CD4-positive, alpha-beta T cell treated with Interleukin-4 for 1 hour (primary cell): ENCODE data around the gene LMO1.

Experiments
- DNase-seq, 2 donors: peaks; one replicate each; pipeline ENCODE4 v3.0.0-alpha.2; 2020 to 2022

The LMO1 gene

DNA sequence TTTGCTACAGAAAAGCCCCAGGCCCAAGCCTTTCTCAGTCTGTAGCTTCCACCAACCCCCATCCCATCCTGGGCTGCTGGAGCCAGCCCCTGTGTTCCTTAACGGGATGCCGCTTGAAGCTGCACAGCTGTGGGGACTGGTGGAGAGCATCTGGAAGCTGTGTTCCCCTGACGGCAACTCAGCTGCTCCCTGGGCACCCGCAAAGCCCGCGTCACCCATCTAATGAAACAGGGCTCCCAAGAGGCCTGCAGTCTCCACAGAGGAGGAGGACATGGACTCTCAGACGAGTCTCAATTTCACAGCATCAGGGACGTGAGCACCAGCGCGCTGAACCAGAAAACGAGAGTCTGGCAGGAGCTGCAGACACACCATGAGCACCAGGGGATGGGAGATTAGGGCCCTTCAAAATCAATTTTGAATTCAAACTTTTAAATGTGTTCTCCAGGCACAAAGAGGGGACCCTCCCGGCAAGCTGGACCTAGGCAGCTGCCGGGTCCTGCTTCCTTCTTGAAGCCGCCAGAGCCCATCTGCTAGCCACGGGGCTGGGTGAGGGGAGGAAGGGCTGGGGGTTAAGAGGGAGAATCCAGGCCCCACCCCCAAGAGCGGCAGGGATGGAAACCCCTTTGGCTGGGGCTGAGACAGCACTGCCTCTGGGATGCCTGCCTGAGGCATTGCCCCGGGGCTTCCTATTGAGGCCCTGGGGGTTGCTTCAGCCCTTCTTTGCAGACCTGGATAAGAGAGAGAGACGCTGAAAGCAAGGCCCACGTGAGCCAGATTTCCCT, 21.0 kb downstream of the LMO1 start:
- DNase-seq, result no peak

DNA sequence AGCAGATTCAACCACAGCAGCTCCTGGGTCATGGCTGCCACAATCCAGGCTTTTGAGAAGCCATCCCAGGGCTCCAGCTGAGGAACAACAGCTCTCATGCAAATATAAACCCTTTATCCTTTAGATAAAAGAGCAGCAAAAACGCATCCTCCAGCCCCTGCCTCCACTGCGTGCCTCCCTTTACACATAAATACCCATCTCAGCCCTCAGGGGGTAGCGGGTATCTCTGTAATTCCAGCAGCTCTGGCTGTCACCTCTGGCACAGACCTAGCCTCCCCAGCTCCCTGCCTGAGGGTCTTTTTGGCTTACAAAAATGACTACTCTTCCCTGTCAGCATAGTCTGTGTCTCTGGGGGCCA, 21.6 kb downstream of the LMO1 start:
- no peak for DNase-seq

DNA sequence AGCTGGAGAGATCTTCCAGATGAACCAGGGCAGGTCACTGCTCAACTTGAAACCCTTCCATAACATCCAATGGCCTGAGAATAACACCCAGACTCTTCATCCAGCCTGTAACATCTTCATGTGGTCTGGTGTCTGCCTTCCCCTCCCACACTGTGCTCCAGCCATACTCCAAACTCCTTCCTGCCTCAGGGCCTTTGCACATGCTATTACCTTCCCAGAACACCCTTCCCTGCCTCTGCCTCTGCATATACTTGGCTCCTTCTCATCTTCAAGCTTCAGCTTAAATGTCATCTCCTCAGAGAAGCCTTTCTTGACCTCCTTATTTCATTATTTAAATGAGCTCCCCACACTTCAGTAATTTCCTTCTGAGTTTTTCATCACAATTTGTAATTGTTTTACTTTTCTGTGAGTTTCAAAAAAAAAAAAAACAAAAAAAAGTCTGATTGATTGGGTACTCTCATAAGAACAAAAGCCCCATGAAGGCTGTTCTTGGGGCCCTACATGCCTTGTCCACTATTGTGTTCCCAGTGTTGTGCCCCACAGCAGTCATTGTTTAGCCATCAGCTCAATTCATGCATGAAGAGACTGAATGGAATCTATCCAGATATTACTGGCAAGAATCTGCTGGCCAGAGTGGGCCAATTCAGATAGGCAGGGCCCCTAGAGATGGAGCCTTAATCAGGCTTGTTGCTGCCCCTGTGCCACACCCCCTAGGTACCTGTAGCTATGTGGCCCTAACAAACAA, 22.1 kb downstream of the LMO1 start:
- no peak for DNase-seq

GRCh38 chr11:8239536-8240228, 24.0 kb downstream of the LMO1 start:
- DNase-seq, result no peak

DNA sequence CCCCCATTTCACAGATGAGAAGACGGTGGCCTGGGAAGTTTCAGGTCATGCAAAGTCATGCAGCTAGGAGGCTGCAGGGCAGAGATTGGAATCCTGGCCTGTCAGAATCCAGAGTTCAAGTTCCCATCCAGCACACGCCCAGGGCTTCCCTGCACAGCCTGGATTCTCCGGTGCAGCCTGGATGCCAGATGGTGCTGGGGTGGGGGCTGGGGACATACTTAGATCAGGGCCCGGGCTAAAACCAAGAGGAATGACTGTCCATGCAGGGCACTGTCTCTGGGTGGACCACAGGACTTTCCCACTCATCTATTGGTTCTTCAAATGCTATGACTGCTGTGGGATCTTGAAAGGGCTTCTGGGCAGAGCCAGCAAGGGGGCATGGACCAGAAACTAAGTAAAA, 24.6 kb downstream of the LMO1 start:
- no peak for DNase-seq

DNA sequence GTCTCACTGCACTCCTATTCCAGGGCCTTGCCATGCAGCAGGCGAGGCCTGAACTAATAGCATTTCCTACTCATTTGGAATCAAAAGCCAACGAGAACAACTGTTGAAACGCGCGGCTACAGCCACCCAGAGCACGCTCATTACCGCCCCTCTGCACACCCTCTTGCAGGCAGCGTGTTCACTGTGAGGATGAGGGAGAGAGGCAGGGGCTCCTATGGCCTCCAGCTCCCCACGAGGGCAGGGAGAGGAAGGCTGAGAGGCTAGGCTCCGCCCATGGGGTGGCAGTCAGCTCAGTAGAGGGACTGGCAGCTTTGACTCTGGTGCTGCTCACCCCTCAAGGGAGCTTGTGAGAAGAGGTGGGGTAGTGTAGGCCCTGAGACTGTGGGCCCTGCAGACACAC, 26.2 kb downstream of the LMO1 start:
- no peak for DNase-seq

- no peak for DNase-seq
Observed at GRCh38 chr11:8235925-8236324, 27.8 kb downstream of the LMO1 start.

DNA sequence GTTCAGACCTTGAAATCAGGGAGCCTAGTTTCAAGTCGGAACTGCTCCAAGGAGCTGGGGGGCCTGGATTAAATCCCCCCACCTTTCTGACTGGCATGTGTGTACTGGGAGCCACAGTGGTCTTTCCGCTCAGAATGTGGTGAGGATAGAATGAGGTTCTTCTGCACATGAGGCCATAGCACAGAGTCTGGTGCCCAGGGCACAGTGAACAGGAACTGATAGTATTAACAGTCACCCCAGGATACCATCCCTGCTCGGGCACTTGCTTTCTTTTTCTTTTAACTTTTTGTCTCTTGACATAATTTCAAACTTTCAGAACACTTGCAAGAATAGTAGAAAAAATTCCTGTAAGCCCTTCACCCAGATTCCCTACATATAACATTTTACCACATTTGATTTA, 28.8 kb downstream of the LMO1 start:
- no peak for DNase-seq

- no peak for DNase-seq
Observed at GRCh38 chr11:8234425-8234821, 29.3 kb downstream of the LMO1 start.

GRCh38 chr11:8233691-8234424, 29.8 kb downstream of the LMO1 start:
- no peak for DNase-seq

GRCh38 chr11:8232849-8233606, 30.6 kb downstream of the LMO1 start:
- no peak for DNase-seq

DNA sequence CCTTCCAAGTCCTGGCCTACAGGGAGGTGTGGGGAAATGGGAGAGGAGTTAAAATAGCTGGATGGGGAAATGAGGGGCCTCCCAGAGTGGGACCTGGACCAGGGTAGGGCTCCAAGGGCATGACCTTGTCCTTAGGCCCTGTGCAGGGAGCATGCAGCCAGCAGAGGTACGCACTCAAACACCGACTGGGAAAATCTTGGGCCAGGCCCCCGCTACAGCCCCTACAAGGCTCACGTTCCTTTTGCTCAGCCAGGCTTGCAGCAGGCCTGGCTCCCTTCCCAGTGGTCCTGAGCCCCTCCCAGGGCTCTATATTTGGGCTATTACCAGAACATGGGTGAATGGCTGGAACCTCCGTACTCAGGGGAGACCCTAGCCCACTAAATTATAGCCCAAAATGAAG, 31.3 kb downstream of the LMO1 start:
- no peak for DNase-seq

- DNase-seq, result no peak
Observed at GRCh38 chr11:8231979-8232378, 31.7 kb downstream of the LMO1 start.

DNA sequence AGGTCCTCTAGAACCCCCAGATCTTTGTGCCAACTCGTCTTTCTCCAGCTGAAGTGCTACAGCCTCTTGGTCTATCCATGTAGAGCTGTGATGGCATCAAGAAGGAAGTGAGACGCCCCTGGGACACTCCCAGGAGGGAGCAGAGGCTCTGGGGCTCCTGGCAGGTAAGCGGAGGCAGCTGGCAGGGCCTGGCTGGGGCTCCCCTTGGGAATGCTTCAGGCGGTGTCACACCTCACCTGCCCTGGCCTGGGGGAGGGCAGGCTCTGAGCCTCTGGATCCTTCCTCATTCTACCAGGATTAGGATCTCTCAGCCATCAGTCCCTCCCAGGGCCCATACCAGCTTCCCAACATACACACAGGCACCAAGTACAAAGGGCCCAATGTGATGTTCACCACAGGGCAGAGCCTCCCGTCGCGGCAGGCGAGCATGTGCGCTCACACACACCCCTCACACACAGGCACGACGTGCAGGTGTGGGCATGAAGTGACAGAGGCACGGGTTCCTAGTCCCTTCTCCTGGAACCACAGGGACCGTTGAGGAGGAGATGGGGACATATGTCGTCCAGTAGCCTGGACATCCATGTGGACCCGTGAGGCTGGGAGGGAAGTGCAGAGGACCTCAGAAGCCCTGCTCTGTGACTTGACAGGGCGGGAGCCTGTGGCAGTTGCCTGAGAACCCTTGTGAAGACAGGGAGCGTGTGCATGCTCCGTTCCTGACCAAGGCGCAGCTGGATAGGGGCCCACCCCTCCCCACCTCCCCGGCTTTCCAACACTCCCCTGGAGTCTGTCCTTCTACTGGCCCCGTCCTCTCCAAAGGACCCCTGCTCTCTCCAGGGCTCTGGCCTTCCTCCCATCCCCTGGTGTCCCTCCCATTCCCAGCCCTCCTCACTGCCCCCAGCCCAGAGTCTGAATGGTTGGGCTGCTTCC, 32.5 kb downstream of the LMO1 start:
- no peak for DNase-seq

DNA sequence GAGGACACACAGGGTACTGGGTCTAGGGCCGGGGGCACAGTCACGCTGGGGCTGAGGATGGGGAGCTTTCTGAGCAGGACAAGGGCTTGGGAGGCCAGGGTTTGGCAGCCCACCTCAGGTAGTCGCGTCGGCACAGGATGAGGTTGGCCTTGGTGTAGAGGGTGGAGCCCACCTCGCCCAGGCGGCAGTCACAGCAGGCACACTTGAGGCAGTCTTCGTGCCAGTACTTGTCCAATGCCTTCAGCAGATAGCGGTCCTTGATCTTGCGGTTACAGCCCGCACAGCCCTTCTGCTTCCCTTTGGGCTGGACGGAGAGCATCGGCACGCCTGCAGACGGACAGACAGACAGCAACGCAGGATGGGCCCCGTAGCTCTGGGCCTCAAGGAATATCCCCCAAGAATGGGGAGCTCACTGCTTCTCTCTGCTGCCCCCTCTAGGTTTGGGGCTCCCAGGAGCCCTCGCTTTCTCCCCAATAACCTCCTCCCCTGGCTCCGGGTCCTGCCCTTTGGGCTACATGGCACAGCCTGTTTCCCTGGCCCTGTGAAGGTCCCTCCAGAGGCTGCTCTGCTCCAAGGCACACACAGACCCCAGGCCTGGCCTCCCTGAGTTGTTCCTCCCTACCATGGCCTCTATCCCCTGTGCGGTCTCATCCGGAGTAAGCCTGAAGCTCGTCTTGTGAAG, 33.4 kb downstream of the LMO1 start:
- DNase-seq, result no peak

DNA sequence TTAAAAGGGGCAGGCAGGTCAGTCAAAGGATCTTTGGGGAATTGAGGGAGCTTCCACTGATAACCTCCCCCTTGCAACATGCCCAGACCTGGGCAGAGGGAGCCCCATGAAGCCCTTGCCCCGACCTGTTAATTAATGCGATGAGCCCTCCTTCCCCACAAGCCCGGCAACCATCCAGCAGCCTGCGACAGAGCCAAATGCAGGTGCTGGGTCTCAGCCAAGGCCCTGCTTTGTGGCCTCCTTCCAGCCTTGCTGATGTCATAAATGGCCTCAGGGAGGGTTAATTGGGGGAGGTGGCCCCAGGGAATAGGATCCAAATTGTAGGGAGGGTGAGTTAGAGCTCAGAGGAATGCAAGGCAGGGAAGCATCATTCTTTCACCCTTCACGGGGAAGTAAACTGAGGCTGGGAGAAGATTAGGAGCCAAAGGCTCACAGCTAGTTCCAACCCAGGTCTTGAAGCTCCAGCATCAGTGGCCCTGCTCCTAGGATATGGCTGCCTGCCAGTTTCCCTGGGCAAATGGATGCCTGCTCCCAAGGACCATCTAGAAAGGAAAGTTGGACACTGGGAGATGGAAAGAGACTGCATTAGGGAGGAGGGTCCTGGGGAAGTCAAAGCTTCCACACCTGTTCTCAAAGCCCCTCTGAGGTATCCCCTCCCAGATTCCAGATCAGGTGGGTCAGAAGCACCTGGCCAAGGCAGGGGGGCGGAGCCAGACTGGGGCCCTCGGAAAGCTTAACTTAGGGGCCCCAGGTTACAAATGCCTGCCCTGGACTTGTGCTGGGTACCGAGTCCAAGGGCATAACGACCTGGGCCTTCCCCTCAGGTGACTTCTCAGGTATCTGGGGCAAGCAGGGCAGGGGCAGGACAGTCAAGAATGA, 34.1 kb downstream of the LMO1 start:
- no peak for DNase-seq

- DNase-seq, result no peak
Observed at GRCh38 chr11:8228231-8228630, 35.4 kb downstream of the LMO1 start.

DNA sequence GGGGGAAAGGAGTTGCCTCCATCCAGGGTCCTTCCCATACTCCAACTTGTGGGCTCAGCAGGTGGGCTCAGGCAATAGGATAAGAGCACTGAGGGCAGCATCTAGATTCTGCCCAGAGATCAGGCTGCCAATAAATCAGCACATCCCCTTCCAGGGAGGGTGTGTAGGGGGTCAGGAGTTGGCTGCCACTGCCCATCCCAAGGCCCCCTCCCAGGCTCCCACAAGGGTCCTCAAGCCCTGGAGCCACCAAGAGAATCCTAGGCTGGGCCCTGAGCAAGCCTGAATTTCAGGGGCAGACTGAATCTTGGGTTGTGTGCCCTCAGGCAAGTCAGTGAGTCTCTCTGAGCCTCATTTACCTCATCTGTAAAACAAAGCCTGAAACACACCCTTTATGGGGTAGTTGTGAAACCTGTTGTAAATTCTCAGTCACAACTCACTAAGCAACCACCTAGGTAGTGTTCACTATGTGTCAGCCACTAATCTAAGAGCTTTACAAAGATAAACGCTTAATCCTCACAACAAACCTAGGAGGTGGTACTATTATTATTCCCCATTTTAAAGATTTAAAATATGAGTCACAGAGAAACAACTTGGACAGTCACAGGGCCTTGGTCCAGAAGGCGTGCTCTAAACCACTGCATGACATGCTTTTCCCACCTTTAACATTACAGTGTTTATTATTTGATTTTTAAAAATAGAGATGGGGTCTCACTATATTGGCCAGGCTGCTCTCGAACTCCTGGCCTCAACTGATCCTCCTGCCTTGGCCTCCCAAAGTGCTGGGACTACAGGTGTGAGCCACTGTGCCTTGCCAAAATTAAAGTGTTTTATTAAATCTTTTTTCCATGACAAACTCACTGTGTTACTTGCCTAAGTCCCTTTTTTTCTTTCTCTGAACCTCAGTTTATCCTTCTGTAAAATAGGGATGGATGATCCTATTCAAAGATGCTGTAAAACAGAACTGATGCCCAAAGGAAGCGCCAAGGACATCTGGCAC, 36.2 kb downstream of the LMO1 start:
- DNase-seq, result no peak
